Endothelial cell of umbilical vein (primary cell): ENCODE data around the gene THY1. TPM values are rescaled to one million over a fixed set of nuclear protein-coding genes. Genes with fewer than 3 reads are reported as not detected.

ENCODE experiments used
- BruUV-seq: library from RNA; stranded (reverse); fragments of 400-500 nt; replicated peaks from 2 replicates; lab custom pipeline; 2021; lab: Mats Ljungman, UMichigan
- CTCF ChIA-PET: fragments of 300-600, 350-600 bp; sonication (Branson Sonifier 250); formaldehyde crosslinking; loops from one replicate; lab custom pipeline; 2021; ENCODE audit warnings: antibody characterized with exemption, inconsistent platforms; lab: Charles Lee
- POLR2A ChIA-PET: fragments of 300-600, 350-600 bp; sonication (Branson Sonifier 250); formaldehyde crosslinking; loops from one replicate; lab custom pipeline; 2021; ENCODE audit warnings: antibody characterized with exemption, inconsistent platforms; lab: Charles Lee
- DNase-seq: peaks from one replicate; pipeline ENCODE4 v3.0.0-alpha.2; 2011; ENCODE audit warnings: low read depth, low spot score
- FAIRE-seq: peaks from 2 replicates; lab custom pipeline; 2011; peaks lifted over from hg19 to GRCh38; lab: Jason Lieb, UNC
- H2AFZ ChIP-seq: 2 replicates; pipeline ENCODE4 v1.6.0; 2012; ENCODE audit warnings: low read depth, low read length, control low read depth, inconsistent platforms
- H3K27ac ChIP-seq: 2 replicates; pipeline ENCODE4 v1.5.1; 2011; ENCODE audit warnings: low read depth, mild to moderate bottlenecking, control low read depth, low read length, moderate library complexity; ENCODE audit not compliant: insufficient read depth
- H3K27me3 ChIP-seq, 2 experiments: 2 replicates each; pipeline versions ENCODE4 v1.6.0 to v1.6.1; 2011; ENCODE audit warnings: low read length in 2 of 2, mixed read lengths in 1 of 2; ENCODE audit not compliant: control insufficient read depth in 2 of 2, insufficient read depth in 2 of 2
- H3K36me3 ChIP-seq, 2 experiments: 2 replicates in 1 of 2; 3 replicates in 1 of 2; pipeline ENCODE4 v1.5.1; 2011; ENCODE audit warnings: low read length in 2 of 2, mild to moderate bottlenecking in 1 of 2, moderate library complexity in 1 of 2; ENCODE audit not compliant: control insufficient read depth in 2 of 2, insufficient read depth in 2 of 2; ENCODE audit errors: extremely low read depth in 1 of 2
- H3K4me1 ChIP-seq: 3 replicates; pipeline ENCODE4 v1.5.1; 2011; ENCODE audit warnings: mild to moderate bottlenecking, low read length; ENCODE audit not compliant: control insufficient read depth, insufficient read depth; ENCODE audit errors: extremely low read depth
- H3K4me2 ChIP-seq: 2 replicates; pipeline ENCODE4 v1.6.1; 2011; ENCODE audit warnings: low read length, control low read depth, mixed read lengths; ENCODE audit not compliant: insufficient read depth
- H3K4me3 ChIP-seq, 3 experiments: fragments of 200-600 bp in 1 of 3; sonication (generic), shearing (Covaris generic) in 1 of 3; replicated peaks in 1 of 3; 2 replicates each; pipeline ENCODE4 v1.5.1; 2011 to 2016; ENCODE audit warnings: control low read depth in 3 of 3, low read length in 3 of 3, mild to moderate bottlenecking in 2 of 3, inconsistent platforms in 1 of 3, low read depth in 1 of 3, moderate library complexity in 1 of 3; ENCODE audit not compliant: insufficient read depth in 1 of 3
- H3K79me2 ChIP-seq: 2 replicates; pipeline ENCODE4 v1.6.0; 2012; ENCODE audit warnings: low read length, inconsistent platforms; ENCODE audit not compliant: control insufficient read depth, insufficient read depth
- H3K9ac ChIP-seq: replicated peaks from 2 replicates; pipeline ENCODE3; 2011; ENCODE audit warnings: low read length, control low read depth; ENCODE audit not compliant: insufficient read depth; ENCODE audit errors: extremely low read depth
- H3K9me1 ChIP-seq: replicated peaks from 3 replicates; pipeline ENCODE4 v1.6.0; 2011; ENCODE audit warnings: mild to moderate bottlenecking, low read length; ENCODE audit not compliant: control insufficient read depth, insufficient read depth; ENCODE audit errors: extremely low read depth
- H3K9me3 ChIP-seq: replicated peaks from 2 replicates; pipeline ENCODE4 v1.5.1; 2012; ENCODE audit warnings: low read length, inconsistent platforms; ENCODE audit not compliant: control insufficient read depth, insufficient read depth
- H4K20me1 ChIP-seq: replicated peaks from 2 replicates; pipeline ENCODE3; 2011; ENCODE audit warnings: mild to moderate bottlenecking, low read length; ENCODE audit not compliant: control insufficient read depth, insufficient read depth; ENCODE audit errors: extremely low read depth
- CTCF ChIP-seq, 2 donors: IDR thresholded peaks; 1 replicate in 1 of 2; 2 replicates in 1 of 2; pipeline ENCODE4 v1.5.1; 2011; ENCODE audit warnings: low read length in 2 of 2, mild to moderate bottlenecking in 2 of 2, moderate library complexity in 2 of 2, control low read depth in 1 of 2, inconsistent platforms in 1 of 2, low read depth in 1 of 2; ENCODE audit not compliant: insufficient read depth in 1 of 2; ENCODE audit errors: extremely low read depth in 1 of 2
- EZH2 ChIP-seq: IDR thresholded peaks from 2 replicates; pipeline ENCODE4 v1.6.1; 2012; ENCODE audit warnings: borderline replicate concordance, low read depth, mild to moderate bottlenecking, moderate library complexity, low read length, inconsistent platforms; ENCODE audit not compliant: severe bottlenecking
- FOS ChIP-seq: IDR thresholded peaks from 2 replicates; pipeline ENCODE4 v1.6.1; 2011; ENCODE audit warnings: mild to moderate bottlenecking, low read length, moderate library complexity, borderline replicate concordance; ENCODE audit not compliant: insufficient read depth
- GATA2 ChIP-seq: IDR thresholded peaks from 2 replicates; pipeline ENCODE4 v1.7.0; 2011; ENCODE audit warnings: low read depth, mild to moderate bottlenecking, moderate library complexity, mixed read lengths, low read length; ENCODE audit not compliant: insufficient read length, insufficient read depth
- JUN ChIP-seq: IDR thresholded peaks from 2 replicates; pipeline ENCODE4 v1.6.1; 2011; ENCODE audit warnings: borderline replicate concordance, low read depth; ENCODE audit not compliant: insufficient read length, insufficient read depth
- MYC ChIP-seq: IDR thresholded peaks from one replicate; pipeline ENCODE4 v1.6.1; 2011; ENCODE audit warnings: mild to moderate bottlenecking, low read depth, low read length
- POLR2A ChIP-seq: IDR thresholded peaks from 2 replicates; pipeline ENCODE4 v1.6.1; 2012; ENCODE audit warnings: low read depth, mild to moderate bottlenecking, control low read depth, low read length
- POLR2AphosphoS5 ChIP-seq: IDR thresholded peaks from 2 replicates; pipeline ENCODE4 v1.6.1; 2012; ENCODE audit warnings: low read depth, mild to moderate bottlenecking, control low read depth, low read length, moderate library complexity; ENCODE audit not compliant: insufficient read depth
- dilution Hi-C: fragments of 300-500 bp; cut with MboI; formaldehyde crosslinking; loops from one replicate; pipeline ENCODE4 v1.15.0; 2019; ENCODE audit warnings: low sequenced_read_pairs; ENCODE audit not compliant: extremely low pct_ligation_motif_present
- intact Hi-C: fragments of 100-400 bp; cut with micrococcal nuclease; formaldehyde crosslinking; loops from one replicate; pipeline ENCODE4 v1.10.0; 2022
- polyA plus RNA-seq, 4 experiments: library from polyadenylated mRNA; depleted of rRNA in 3 of 4; stranded (reverse) in 3 of 4; unstranded in 1 of 4; fragments of >200 nt; gene quantifications; 2 replicates each; pipeline versions ENCODE4 v1.2.1 to v1.2.3, GENCODE V29; 2011 to 2012; ENCODE audit warnings: missing spikeins in 1 of 4
- total RNA-seq: library from RNA; stranded (reverse); gene quantifications from 2 replicates; pipeline ENCODE4 v1.2.3, GENCODE V29; 2021
- TF ChIP-seq, protein P1 (sequence below): IDR thresholded peaks from 2 replicates; pipeline ENCODE4 v1.6.1; 2011; ENCODE audit not compliant: insufficient read depth, insufficient read length

THY1 gene
- total and polyA plus RNA-seq, 2 donors (not counting 3 experiments of a cell fraction or from before 2014, with no cell fraction given) = 0.75 to 1.4 TPM

DNA sequence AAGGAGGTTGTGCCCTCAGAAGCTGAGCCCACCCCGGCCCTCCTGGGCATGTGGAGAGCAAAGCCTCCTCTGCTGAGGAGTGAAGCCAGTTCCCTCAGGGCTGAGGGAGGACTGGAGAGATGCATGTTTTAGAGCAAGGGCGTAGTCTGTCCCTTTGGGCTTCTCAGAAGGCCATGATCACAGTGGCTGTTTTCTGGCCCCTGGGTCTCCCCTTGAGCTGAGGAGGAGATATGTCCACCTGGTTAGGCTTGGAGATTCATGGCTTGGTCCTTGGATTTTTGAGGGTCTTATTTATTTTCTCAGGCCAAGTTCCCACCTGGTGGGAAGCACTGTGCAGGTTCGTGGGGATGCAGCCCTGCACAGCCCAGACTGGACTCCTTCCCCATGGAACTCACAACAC lies 46.5 kb upstream of the THY1 start:
- DNase-seq (no peak), FAIRE-seq (no peak)
- CTCF ChIA-PET = interaction anchor here (1.5 kb wide), 1 partner anchor 113 kb away, joined by 5 read pairs; no protein-coding TSS in a partner anchor
- Histone ChIP-seq H3K9me3 (no peaks in the 10 kb centered on the region), H3K4me1 (no peaks in the 10 kb centered on the region), H3K79me2 (no peaks in the 10 kb centered on the region), H3K27ac (no peak overlapping the region), H2AFZ (no peak overlapping the region), H3K9ac (no peak overlapping the region), H3K27me3 (peaks cover 2% of the 10 kb centered on the region in 2 experiments), H3K4me3 (no peak overlapping the region), H3K9me1 (no peaks in the 10 kb centered on the region), H3K36me3 (no peaks in the 10 kb centered on the region), H4K20me1 (no peaks in the 10 kb centered on the region), H3K4me2 (no peak overlapping the region)
- dilution Hi-C loops (no loop called here), intact Hi-C loops (loop anchor here (10.0 kb wide), 1 partner anchor 315 kb away; no protein-coding TSS in a partner anchor)
- TF ChIP-seq MYC (no peak), POLR2A (no peak), FOS (no peak), GATA2 (no peak), POLR2AphosphoS5 (no peak), JUN (no peak), EZH2 (no peak), CTCF (IDR thresholded peaks at IDR 0.05; ENCODE audit: extremely low read depth in 1 of 2, insufficient read depth in 1 of 2, low read depth in 1 of 2, low read length in 2 of 2) (no peak)
- TF ChIP-seq, protein P1, sequence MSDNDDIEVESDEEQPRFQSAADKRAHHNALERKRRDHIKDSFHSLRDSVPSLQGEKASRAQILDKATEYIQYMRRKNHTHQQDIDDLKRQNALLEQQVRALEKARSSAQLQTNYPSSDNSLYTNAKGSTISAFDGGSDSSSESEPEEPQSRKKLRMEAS = no peak
- POLR2A ChIA-PET = no interaction called here
- BruUV-seq = no TSS peak
